GM23248 (cell line): ENCODE results near the gene CYTH2. TPM values are rescaled to one million over a fixed set of nuclear protein-coding genes. Genes with fewer than 3 reads are reported as not detected.

ENCODE experiments used
- DNase-seq: peaks from one replicate; pipeline ENCODE4 v3.0.0-alpha.2; 2015
- H2AFZ ChIP-seq: fragments of 200-600 bp; sonication (generic); 2 replicates; pipeline ENCODE4 v1.6.1; 2016; ENCODE audit warnings: antibody characterized with exemption
- H3F3A ChIP-seq: fragments of 200-600 bp; sonication (generic); 2 replicates; pipeline ENCODE4 v1.6.1; 2016; ENCODE audit warnings: mild to moderate bottlenecking, antibody characterized with exemption, mixed run types; ENCODE audit not compliant: insufficient read depth
- H3K27ac ChIP-seq: fragments of 200-600 bp; sonication (generic); 2 replicates; pipeline ENCODE4 v1.5.1; 2016; ENCODE audit warnings: mild to moderate bottlenecking
- H3K27me3 ChIP-seq: fragments of 200-600 bp; sonication (generic); replicated peaks from 2 replicates; pipeline ENCODE4 v1.6.1; 2016; ENCODE audit warnings: mild to moderate bottlenecking; ENCODE audit not compliant: insufficient read depth
- H3K36me3 ChIP-seq: fragments of 200-600 bp; sonication (generic); 2 replicates; pipeline ENCODE4 v1.6.1; 2016; ENCODE audit warnings: low read depth, mild to moderate bottlenecking
- H3K4me1 ChIP-seq: fragments of 200-600 bp; sonication (generic); 2 replicates; pipeline ENCODE4 v1.6.1; 2016; ENCODE audit warnings: mild to moderate bottlenecking; ENCODE audit not compliant: insufficient read depth
- H3K4me2 ChIP-seq: fragments of 200-600 bp; sonication (generic); one replicate; pipeline ENCODE4 v1.6.1; 2016; ENCODE audit warnings: mild to moderate bottlenecking; ENCODE audit not compliant: unreplicated experiment
- H3K4me3 ChIP-seq: fragments of 200-600 bp; sonication (generic); 2 replicates; pipeline ENCODE4 v1.5.1; 2016; ENCODE audit warnings: mild to moderate bottlenecking
- H3K79me2 ChIP-seq: fragments of 200-600 bp; sonication (generic); 2 replicates; pipeline ENCODE4 v1.6.1; 2016; ENCODE audit warnings: mild to moderate bottlenecking; ENCODE audit not compliant: insufficient read depth
- H3K9ac ChIP-seq: fragments of 200-600 bp; sonication (generic); 2 replicates; pipeline ENCODE4 v1.6.1; 2016; ENCODE audit warnings: mild to moderate bottlenecking
- H3K9me2 ChIP-seq: fragments of 200-600 bp; sonication (generic); 2 replicates; pipeline ENCODE4 v1.6.1; 2016; ENCODE audit warnings: mixed run types, mild to moderate bottlenecking, moderate library complexity; ENCODE audit not compliant: insufficient read depth
- H3K9me3 ChIP-seq: fragments of 200-600 bp; sonication (generic); one replicate; pipeline ENCODE4 v1.6.1; 2017; ENCODE audit warnings: low read depth
- H4K20me1 ChIP-seq: fragments of 200-600 bp; sonication (generic); 2 replicates; pipeline ENCODE4 v1.6.0; 2016; ENCODE audit not compliant: insufficient read depth
- EZH2 ChIP-seq: fragments of 200-600 bp; sonication (generic); IDR thresholded peaks from 2 replicates; pipeline ENCODE4 v1.6.1; 2018; ENCODE audit warnings: antibody characterized with exemption, mild to moderate bottlenecking; ENCODE audit not compliant: insufficient read depth, poor library complexity, severe bottlenecking
- EZH2phosphoT487 ChIP-seq: fragments of 200-600 bp; sonication (generic); IDR thresholded peaks from 2 replicates; pipeline ENCODE4 v1.6.1; 2018; ENCODE audit warnings: antibody characterized with exemption, moderate library complexity, mild to moderate bottlenecking, low read depth; ENCODE audit not compliant: insufficient read depth
- WGBS, 2 experiments: methylation state at CpG; one replicate each; pipeline ENCODE4 v1.1.6; 2015 to 2017; ENCODE audit warnings: low lambda C conversion rate in 2 of 2, low coverage in 1 of 2; ENCODE audit errors: missing lambda C conversion rate in 2 of 2; 5-methylcytosine and 5-hydroxymethylcytosine counted together
- in situ Hi-C: fragments of 300-500 bp; cut with MboI; formaldehyde crosslinking; loops from 2 replicates; pipeline ENCODE4 v1.15.0; 2020
- polyA plus RNA-seq: library from polyadenylated mRNA; unstranded; fragments of >200 nt; fragmentation: Nextera tagmentation; extraction: Ambion mirVana; gene quantifications from 2 replicates; pipeline ENCODE4 v1.2.1, GENCODE V29; 2016
- total RNA-seq: library from RNA; depleted of rRNA; stranded (reverse); fragments of >200 nt; shearing (Covaris generic); gene quantifications from 2 replicates; pipeline ENCODE4 v1.2.3, GENCODE V29; 2014; rRNA removed

The CYTH2 gene
- total and polyA plus RNA-seq, 2 experiments from 2014 or later, result 40.9 to 86.0 TPM

- H3K27me3 ChIP-seq, result no peaks in the 10 kb centered on the region
- no peaks in the 10 kb centered on the region for H3K9me2 ChIP-seq
- H2AFZ ChIP-seq, result no peak overlapping the region
- no peaks in the 10 kb centered on the region for H3K9me3 ChIP-seq
- H4K20me1 ChIP-seq, result no peaks in the 10 kb centered on the region
- H3K36me3 ChIP-seq, result no peaks in the 10 kb centered on the region
- H3K9ac ChIP-seq, result no peak overlapping the region
- H3F3A ChIP-seq, result peaks cover 9% of the 10 kb centered on the region; the same call in 1 of the 2 replicates
- 34 to 38% methylated on average over 6 of the region's 6 CpGs for WGBS, 2 experiments
- no peak for DNase-seq
- H3K27ac ChIP-seq, result no peak overlapping the region
- no peaks in the 10 kb centered on the region for H3K4me1 ChIP-seq
- in situ Hi-C loops, result no loop called here
- TF ChIP-seq EZH2phosphoT487 (no peak), EZH2 (no peak)
- H3K4me2 ChIP-seq, result no peak overlapping the region
- no peak overlapping the region for H3K4me3 ChIP-seq
- H3K79me2 ChIP-seq, result no peaks in the 10 kb centered on the region
Observed at GRCh38 chr19:48530770-48531169, 61.6 kb downstream of the CYTH2 start.

Other genes starting within 250 kb of the CYTH2 start
- 12.9 and 24.2 TPM in 2 replicates for gene CARD8, start 213.5 kb upstream of the CYTH2 start, total RNA-seq
- 6.3 and 6.6 TPM in 2 replicates for gene CARD8, start 213.5 kb upstream of the CYTH2 start, polyA plus RNA-seq
- 0.13 and 0.22 TPM in 2 replicates for gene ZNF114, start 199.3 kb upstream of the CYTH2 start, total RNA-seq
- not detected in 2 replicates for gene ZNF114, start 199.3 kb upstream of the CYTH2 start, polyA plus RNA-seq
- gene EMP3, start 143.8 kb upstream of the CYTH2 start, total RNA-seq, result 165 and 196 TPM in 2 replicates
- gene EMP3, start 143.8 kb upstream of the CYTH2 start, polyA plus RNA-seq, result 716 and 742 TPM in 2 replicates
- 7.6 and 27.1 TPM in 2 replicates for gene TMEM143, start 105.4 kb upstream of the CYTH2 start, total RNA-seq
- gene TMEM143, start 105.4 kb upstream of the CYTH2 start, polyA plus RNA-seq, result 8.6 and 9.9 TPM in 2 replicates
- gene SYNGR4, start 105.0 kb upstream of the CYTH2 start, total RNA-seq, result not detected in 2 replicates
- gene SYNGR4, start 105.0 kb upstream of the CYTH2 start, polyA plus RNA-seq, result not detected in 2 replicates
- gene KDELR1, start 77.8 kb upstream of the CYTH2 start, total RNA-seq, result 126 and 170 TPM in 2 replicates
- gene KDELR1, start 77.8 kb upstream of the CYTH2 start, polyA plus RNA-seq, result 231 and 242 TPM in 2 replicates
- gene GRIN2D, start 75.7 kb upstream of the CYTH2 start, total RNA-seq, result 0.54 and 0.76 TPM in 2 replicates
- 0.10 and 0.22 TPM in 2 replicates for gene GRIN2D, start 75.7 kb upstream of the CYTH2 start, polyA plus RNA-seq
- gene GRWD1, start 23.4 kb upstream of the CYTH2 start, total RNA-seq, result 36.6 and 38.7 TPM in 2 replicates
- gene GRWD1, start 23.4 kb upstream of the CYTH2 start, polyA plus RNA-seq, result 34.1 and 41.5 TPM in 2 replicates
- gene KCNJ14, start 13.8 kb upstream of the CYTH2 start, total RNA-seq, result 0.97 and 1.1 TPM in 2 replicates
- gene KCNJ14, start 13.8 kb upstream of the CYTH2 start, polyA plus RNA-seq, result 0.47 and 0.48 TPM in 2 replicates
- 0.22 TPM in 1 of 2 replicates, not detected in the other for gene LMTK3, start 42.5 kb downstream of the CYTH2 start, total RNA-seq
- not detected in 2 replicates for gene LMTK3, start 42.5 kb downstream of the CYTH2 start, polyA plus RNA-seq
- not detected in 2 replicates for gene SULT2B1, start 82.8 kb downstream of the CYTH2 start, total RNA-seq
- not detected in 2 replicates for gene SULT2B1, start 82.8 kb downstream of the CYTH2 start, polyA plus RNA-seq
- gene SPACA4, start 137.4 kb downstream of the CYTH2 start, total RNA-seq, result not detected in 2 replicates
- not detected in 2 replicates for gene SPACA4, start 137.4 kb downstream of the CYTH2 start, polyA plus RNA-seq
- not detected in 2 replicates for gene FAM83E, start 145.7 kb downstream of the CYTH2 start, total RNA-seq
- gene FAM83E, start 145.7 kb downstream of the CYTH2 start, polyA plus RNA-seq, result not detected in 2 replicates
- 1,266 and 1,345 TPM in 2 replicates for gene RPL18, start 149.8 kb downstream of the CYTH2 start, total RNA-seq
- gene RPL18, start 149.8 kb downstream of the CYTH2 start, polyA plus RNA-seq, result 659 and 663 TPM in 2 replicates
- gene SPHK2, start 150.1 kb downstream of the CYTH2 start, total RNA-seq, result 5.2 and 7.2 TPM in 2 replicates
- gene SPHK2, start 150.1 kb downstream of the CYTH2 start, polyA plus RNA-seq, result 9.9 and 11.4 TPM in 2 replicates
- 5.9 and 6.7 TPM in 2 replicates for gene DBP, start 168.0 kb downstream of the CYTH2 start, total RNA-seq
- 3.3 and 3.7 TPM in 2 replicates for gene DBP, start 168.0 kb downstream of the CYTH2 start, polyA plus RNA-seq
- gene CA11, start 176.8 kb downstream of the CYTH2 start, total RNA-seq, result 1.1 and 1.6 TPM in 2 replicates
- gene CA11, start 176.8 kb downstream of the CYTH2 start, polyA plus RNA-seq, result 2.7 and 3.5 TPM in 2 replicates
- 0.32 TPM in 1 of 2 replicates, not detected in the other for gene NTN5, start 203.6 kb downstream of the CYTH2 start, total RNA-seq
- not detected in 2 replicates for gene NTN5, start 203.6 kb downstream of the CYTH2 start, polyA plus RNA-seq
- not detected in 2 replicates for gene FUT2, start 226.6 kb downstream of the CYTH2 start, total RNA-seq
- gene FUT2, start 226.6 kb downstream of the CYTH2 start, polyA plus RNA-seq, result 0.24 and 0.25 TPM in 2 replicates